HPDE6-E6E7 (cell line): ENCODE results near the gene SCN5A.
"Not testable (repeated sequence)": the region's sequence is repeated elsewhere in the genome, so short reads cannot be mapped to it uniquely, and the experiment has no call there.

Experiments used
- DNase-seq: peaks from one replicate; pipeline ENCODE4 v3.0.0; 2011; ENCODE audit warnings: missing footprints; ENCODE audit errors: extremely low spot score

Gene SCN5A

GRCh38 chr3:38578551-38578950 is 70.9 kb downstream of the SCN5A start:
- DNase-seq: no peak

GRCh38 chr3:38578081-38578475 is 71.4 kb downstream of the SCN5A start:
- no peak for DNase-seq

- DNase-seq: no peak
These were observed 72.0 kb downstream of the SCN5A start for GRCh38 chr3:38577371-38578080.

- no peak for DNase-seq
These were observed 72.7 kb downstream of the SCN5A start for GRCh38 chr3:38576526-38577370.

- DNase-seq: no peak
These were observed 73.4 kb downstream of the SCN5A start for GRCh38 chr3:38576131-38576525.

- DNase-seq: no peak
These were observed 74.1 kb downstream of the SCN5A start for GRCh38 chr3:38575279-38575843.

GRCh38 chr3:38574411-38575278 is 74.8 kb downstream of the SCN5A start:
- DNase-seq: no peak

GRCh38 chr3:38573556-38573955 is 75.9 kb downstream of the SCN5A start:
- no peak for DNase-seq

- no peak for DNase-seq
These were observed 76.4 kb downstream of the SCN5A start for GRCh38 chr3:38573111-38573510.

GRCh38 chr3:38567498-38567897 is 82.0 kb downstream of the SCN5A start:
- DNase-seq: no peak

- not testable (repeated sequence) for DNase-seq
These were observed 82.7 kb downstream of the SCN5A start for GRCh38 chr3:38566794-38567193.

- no peak for DNase-seq
These were observed 83.3 kb downstream of the SCN5A start for GRCh38 chr3:38566215-38566528.

GRCh38 chr3:38565339-38566214 is 83.9 kb downstream of the SCN5A start:
- DNase-seq: no peak

- no peak for DNase-seq
These were observed 84.7 kb downstream of the SCN5A start for GRCh38 chr3:38564631-38565338.

GRCh38 chr3:38563886-38564270 is 85.6 kb downstream of the SCN5A start:
- no peak for DNase-seq

- no peak for DNase-seq
These were observed 86.2 kb downstream of the SCN5A start for GRCh38 chr3:38563070-38563885.

- no peak for DNase-seq
These were observed 87.0 kb downstream of the SCN5A start for GRCh38 chr3:38562467-38562925.

GRCh38 chr3:38561746-38562466 is 87.6 kb downstream of the SCN5A start:
- DNase-seq: no peak
